H1 (cell line): ENCODE measurements around the gene TXNIP. TPM values are rescaled to one million over a fixed set of nuclear protein-coding genes. Genes with fewer than 3 reads are reported as not detected.

Source experiments
- BCL11A ChIP-seq, 2 experiments: IDR thresholded peaks; one replicate each; pipeline ENCODE4 v1.6.1; 2011; ENCODE audit warnings: low read depth in 2 of 2, low read length in 2 of 2, mild to moderate bottlenecking in 2 of 2
- CHD1 ChIP-seq: IDR thresholded peaks from 2 replicates; pipeline ENCODE4 v1.6.1; 2012; ENCODE audit warnings: low read depth, low read length, improper control_type of control experiment
- CTCF ChIP-seq, 3 experiments: IDR thresholded peaks; 1 replicate in 2 of 3; 2 replicates in 1 of 3; pipeline versions ENCODE4 v1.5.1 to v1.6.1; 2011; ENCODE audit warnings: low read length in 3 of 3, mild to moderate bottlenecking in 3 of 3, inconsistent platforms in 2 of 3, low read depth in 1 of 3, moderate library complexity in 1 of 3; ENCODE audit not compliant: insufficient read depth in 1 of 3; ENCODE audit errors: control extremely low read depth in 1 of 3
- EGR1 ChIP-seq: IDR thresholded peaks from 2 replicates; pipeline ENCODE4 v1.6.1; 2011; ENCODE audit warnings: low read depth, low read length, borderline replicate concordance
- FOSL1 ChIP-seq: IDR thresholded peaks from 2 replicates; pipeline ENCODE4 v1.6.1; 2011; ENCODE audit warnings: mild to moderate bottlenecking, low read depth, low read length, moderate library complexity; ENCODE audit not compliant: insufficient read depth
- KDM1A ChIP-seq: fragments of 200-600, 300-600 bp; sonication (generic); IDR thresholded peaks from 2 replicates; pipeline ENCODE4 v1.7.1; 2016; ENCODE audit warnings: mild to moderate bottlenecking, low read length, borderline replicate concordance
- RFX5 ChIP-seq: IDR thresholded peaks from 2 replicates; pipeline ENCODE4 v1.6.1; 2011; ENCODE audit warnings: low read depth, low read length, improper control_type of control experiment, borderline replicate concordance
- SRF ChIP-seq: IDR thresholded peaks from 2 replicates; pipeline ENCODE4 v1.6.1; 2011; ENCODE audit warnings: mild to moderate bottlenecking, low read depth, low read length, moderate library complexity
- polyA plus RNA-seq, 7 experiments: library from polyadenylated mRNA; depleted of rRNA in 3 of 7; stranded (reverse) in 5 of 7; unstranded in 2 of 7; fragments of >200 nt in 5 of 7; fragments of 200-250 nt in 2 of 7; gene quantifications; 1 replicate in 5 of 7; 2 replicates in 1 of 7; 4 replicates in 1 of 7; pipeline versions ENCODE4 v1.2.1 to v1.2.3, GENCODE V29; 2011 to 2013; ENCODE audit warnings: missing spikeins in 2 of 7, mixed read lengths in 2 of 7
- total RNA-seq: library from RNA; stranded (reverse); fragmentation: NEBNext Ultra II Directional; extraction: Animal tissue kit (Norgen Biotek cat#: 25700); gene quantifications from 2 replicates; pipeline ENCODE4 v1.2.1, GENCODE V29; 2021

TXNIP gene
- total and polyA plus RNA-seq, 2 of the 8 experiments (the other 6 are each of a cell fraction or from before 2014, with no cell fraction given): 12.3 to 56.8 TPM

- TF ChIP-seq FOSL1 (no peak), BCL11A (IDR thresholded peaks at IDR 0.05; ENCODE audit: low read depth in 2 of 2, low read length in 2 of 2) (no peak), SRF (no peak), RFX5 (no peak), CHD1 (no peak), CTCF (IDR thresholded peaks at IDR 0.05; ENCODE audit: control extremely low read depth in 1 of 3, insufficient read depth in 1 of 3, low read depth in 1 of 3, low read length in 3 of 3) (no peak), KDM1A (no peak), EGR1 (no peak)
Measured at GRCh38 chr1:145992958-145993617, 3.3 kb downstream of the TXNIP start (continued).
